HG03039 (cell line): ENCODE data around the gene RPL13.
"Not testable (repeated sequence)": the region's sequence is repeated elsewhere in the genome, so short reads cannot be mapped to it uniquely, and the experiment has no call there.

Experiments
- ATAC-seq: cut with Tn5 transposase; IDR thresholded peaks from one replicate; pipeline ENCODE4 v1.9.1; 2021; ENCODE audit warnings: mild to moderate bottlenecking, moderate library complexity; ENCODE audit not compliant: unreplicated experiment

Gene RPL13

GRCh38 chr16:89575247-89576152, 15.0 kb downstream of the RPL13 start, which contains the start of gene CPNE7:
TSS of gene CPNE7 (plus strand) at chr16:89575758. CDS start at chr16:89575898, 140 bp downstream.
- ATAC-seq = no peak

GRCh38 chr16:89576153-89577054, 15.9 kb downstream of the RPL13 start:
- ATAC-seq = no peak

GRCh38 chr16:89577055-89577759, 16.7 kb downstream of the RPL13 start:
- no peak for ATAC-seq

- ATAC-seq = no peak
Observed at GRCh38 chr16:89579351-89579750, 18.9 kb downstream of the RPL13 start.

GRCh38 chr16:89581045-89581695, 20.7 kb downstream of the RPL13 start:
- no peak for ATAC-seq

- ATAC-seq = no peak
Observed at GRCh38 chr16:89581861-89582563, 21.5 kb downstream of the RPL13 start.

GRCh38 chr16:89582614-89583196, 22.2 kb downstream of the RPL13 start:
- ATAC-seq = no peak

- ATAC-seq = no peak
Observed at GRCh38 chr16:89583197-89583894, 22.9 kb downstream of the RPL13 start.

GRCh38 chr16:89583895-89584644, 23.6 kb downstream of the RPL13 start:
- ATAC-seq = no peak

GRCh38 chr16:89584768-89585549, 24.5 kb downstream of the RPL13 start:
- no peak for ATAC-seq

- no peak for ATAC-seq
Observed at GRCh38 chr16:89586218-89586617, 25.7 kb downstream of the RPL13 start.

- no peak for ATAC-seq
Observed at GRCh38 chr16:89586853-89587252, 26.4 kb downstream of the RPL13 start.

GRCh38 chr16:89587676-89588075, 27.2 kb downstream of the RPL13 start:
- ATAC-seq = not testable (repeated sequence)

- ATAC-seq = no peak
Observed at GRCh38 chr16:89588413-89589109, 28.1 kb downstream of the RPL13 start.

GRCh38 chr16:89589241-89589926, 28.9 kb downstream of the RPL13 start:
- ATAC-seq = no peak

- ATAC-seq = no peak
Observed at GRCh38 chr16:89593841-89594240, 33.4 kb downstream of the RPL13 start.
